ENCODE measurements around the gene MFN1.

The MFN1 gene

GRCh38 chr3:179415377-179415776 lies 67.9 kb downstream of the MFN1 start:
- Histone ChIP-seq H4K20me1 (ENCODE audit: insufficient read depth, low read length) (no peaks in the 10 kb centered on the region), H3K4me1 (ENCODE audit: low read length) (no peaks in the 10 kb centered on the region), H3K4me2 (ENCODE audit: low read length) (no peak overlapping the region), H3K36me3 (replicated peaks; ENCODE audit: low read depth, low read length) (no peaks in the 10 kb centered on the region), H3K4me3 (ENCODE audit: low read length) (no peak overlapping the region), H2AFZ (ENCODE audit: low read depth, low read length) (no peak overlapping the region), H3K27me3 (ENCODE audit: low read depth, low read length) (no peaks in the 10 kb centered on the region), H3K9me3 (ENCODE audit: insufficient read depth, low read length) (no peaks in the 10 kb centered on the region), H3K27ac (ENCODE audit: low read length) (no peak overlapping the region), H3K9ac (ENCODE audit: low read length) (no peak overlapping the region), H3K79me2 (ENCODE audit: low read length) (no peaks in the 10 kb centered on the region)
- TF ChIP-seq CTCF (IDR thresholded peaks at IDR 0.05; ENCODE audit: low read depth, low read length) (no peak), EZH2phosphoT487 (IDR thresholded peaks at IDR 0.05; ENCODE audit: low read depth) (no peak)

- Histone ChIP-seq H3K4me3 (ENCODE audit: low read length) (no peak overlapping the region), H3K4me2 (ENCODE audit: low read length) (no peak overlapping the region), H4K20me1 (ENCODE audit: insufficient read depth, low read length) (no peaks in the 10 kb centered on the region), H3K79me2 (ENCODE audit: low read length) (no peaks in the 10 kb centered on the region), H3K27ac (ENCODE audit: low read length) (no peak overlapping the region), H3K9me3 (ENCODE audit: insufficient read depth, low read length) (no peaks in the 10 kb centered on the region), H3K4me1 (ENCODE audit: low read length) (no peaks in the 10 kb centered on the region), H2AFZ (ENCODE audit: low read depth, low read length) (no peak overlapping the region), H3K27me3 (ENCODE audit: low read depth, low read length) (no peaks in the 10 kb centered on the region), H3K9ac (ENCODE audit: low read length) (no peak overlapping the region), H3K36me3 (replicated peaks; ENCODE audit: low read depth, low read length) (no peaks in the 10 kb centered on the region)
- no peak for TF ChIP-seq CTCF (IDR thresholded peaks at IDR 0.05; ENCODE audit: low read depth, low read length)
- no peak for TF ChIP-seq EZH2phosphoT487 (IDR thresholded peaks at IDR 0.05; ENCODE audit: low read depth)
These were observed 69.2 kb downstream of the MFN1 start for GRCh38 chr3:179416681-179417080.

- TF ChIP-seq CTCF (IDR thresholded peaks at IDR 0.05; ENCODE audit: low read depth, low read length) (no peak), EZH2phosphoT487 (IDR thresholded peaks at IDR 0.05; ENCODE audit: low read depth) (no peak)
- H3K36me3 ChIP-seq (replicated peaks; ENCODE audit: low read depth, low read length): no peaks in the 10 kb centered on the region
- H3K4me2 ChIP-seq (ENCODE audit: low read length): no peak overlapping the region
- H3K79me2 ChIP-seq (ENCODE audit: low read length): no peaks in the 10 kb centered on the region
- no peaks in the 10 kb centered on the region for H3K9me3 ChIP-seq (ENCODE audit: insufficient read depth, low read length)
- no peak overlapping the region for H3K9ac ChIP-seq (ENCODE audit: low read length)
- H3K27me3 ChIP-seq (ENCODE audit: low read depth, low read length): no peaks in the 10 kb centered on the region
- no peaks in the 10 kb centered on the region for H3K4me1 ChIP-seq (ENCODE audit: low read length)
- H3K27ac ChIP-seq (ENCODE audit: low read length): no peak overlapping the region
- no peaks in the 10 kb centered on the region for H4K20me1 ChIP-seq (ENCODE audit: insufficient read depth, low read length)
- no peak overlapping the region for H3K4me3 ChIP-seq (ENCODE audit: low read length)
- no peak overlapping the region for H2AFZ ChIP-seq (ENCODE audit: low read depth, low read length)
These were observed 71.1 kb downstream of the MFN1 start for GRCh38 chr3:179418610-179419009.

- no peaks in the 10 kb centered on the region for H3K27me3 ChIP-seq (ENCODE audit: low read depth, low read length)
- H3K9me3 ChIP-seq (ENCODE audit: insufficient read depth, low read length): no peaks in the 10 kb centered on the region
- H3K36me3 ChIP-seq (replicated peaks; ENCODE audit: low read depth, low read length): no peaks in the 10 kb centered on the region
- TF ChIP-seq CTCF (IDR thresholded peaks at IDR 0.05; ENCODE audit: low read depth, low read length): peak; percentile 63
- TF ChIP-seq EZH2phosphoT487 (IDR thresholded peaks at IDR 0.05; ENCODE audit: low read depth): no peak
- no peak overlapping the region for H3K27ac ChIP-seq (ENCODE audit: low read length)
- H3K4me2 ChIP-seq (ENCODE audit: low read length): no peak overlapping the region
- H2AFZ ChIP-seq (ENCODE audit: low read depth, low read length): no peak overlapping the region
- no peak overlapping the region for H3K9ac ChIP-seq (ENCODE audit: low read length)
- H3K4me1 ChIP-seq (ENCODE audit: low read length): no peaks in the 10 kb centered on the region
- H4K20me1 ChIP-seq (ENCODE audit: insufficient read depth, low read length): no peaks in the 10 kb centered on the region
- H3K4me3 ChIP-seq (ENCODE audit: low read length): no peak overlapping the region
- H3K79me2 ChIP-seq (ENCODE audit: low read length): no peaks in the 10 kb centered on the region
These were observed 74.0 kb downstream of the MFN1 start for GRCh38 chr3:179421500-179421899.

Data from OCI-LY3 (cell line).